ENCODE results near the gene JPH4. TPM values are rescaled to one million over a fixed set of nuclear protein-coding genes. Genes with fewer than 3 reads are reported as not detected.

The JPH4 gene
- total and polyA plus RNA-seq, 12 donors = 0.06 to 0.38 (median 0.15) TPM; not detected in 1

DNA sequence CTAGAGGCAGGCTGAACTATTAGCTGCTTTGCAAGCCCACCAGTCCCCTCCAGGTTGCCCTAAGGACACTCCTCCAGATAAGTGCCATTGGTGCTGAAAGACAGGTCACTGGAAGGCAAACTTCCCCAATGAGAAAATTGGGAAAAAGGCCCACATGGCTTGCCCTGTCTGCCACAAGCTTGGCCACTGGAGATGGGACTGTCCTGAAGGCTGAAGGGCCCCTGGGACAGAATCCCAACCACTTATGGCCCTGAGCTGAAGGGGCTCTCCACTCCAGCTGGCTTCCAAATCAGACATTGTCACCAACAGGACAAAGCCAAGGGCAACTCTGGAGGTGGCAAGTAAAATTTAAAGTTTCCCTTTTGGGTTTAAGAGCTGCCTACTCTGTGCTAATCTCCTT is 45.4 kb upstream of the JPH4 start:
- no peak for DNase-seq
- Histone ChIP-seq H3K9me3 (peaks cover 0 to 22% (median 5%) of the 10 kb centered on the region in 11 donors), H3K27ac (no peak overlapping the region), H3K4me3 (no peak overlapping the region), H3K4me1 (no peaks in the 10 kb centered on the region), H3K36me3 (no peaks in the 10 kb centered on the region), H3K27me3 (peaks cover 0 to 5% (median 0%) of the 10 kb centered on the region in 7 donors)
- intact Hi-C loops (cut with DNase I) = no loop called here
- ATAC-seq = no peak
- TF ChIP-seq, protein P1, sequence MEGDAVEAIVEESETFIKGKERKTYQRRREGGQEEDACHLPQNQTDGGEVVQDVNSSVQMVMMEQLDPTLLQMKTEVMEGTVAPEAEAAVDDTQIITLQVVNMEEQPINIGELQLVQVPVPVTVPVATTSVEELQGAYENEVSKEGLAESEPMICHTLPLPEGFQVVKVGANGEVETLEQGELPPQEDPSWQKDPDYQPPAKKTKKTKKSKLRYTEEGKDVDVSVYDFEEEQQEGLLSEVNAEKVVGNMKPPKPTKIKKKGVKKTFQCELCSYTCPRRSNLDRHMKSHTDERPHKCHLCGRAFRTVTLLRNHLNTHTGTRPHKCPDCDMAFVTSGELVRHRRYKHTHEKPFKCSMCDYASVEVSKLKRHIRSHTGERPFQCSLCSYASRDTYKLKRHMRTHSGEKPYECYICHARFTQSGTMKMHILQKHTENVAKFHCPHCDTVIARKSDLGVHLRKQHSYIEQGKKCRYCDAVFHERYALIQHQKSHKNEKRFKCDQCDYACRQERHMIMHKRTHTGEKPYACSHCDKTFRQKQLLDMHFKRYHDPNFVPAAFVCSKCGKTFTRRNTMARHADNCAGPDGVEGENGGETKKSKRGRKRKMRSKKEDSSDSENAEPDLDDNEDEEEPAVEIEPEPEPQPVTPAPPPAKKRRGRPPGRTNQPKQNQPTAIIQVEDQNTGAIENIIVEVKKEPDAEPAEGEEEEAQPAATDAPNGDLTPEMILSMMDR (IDR thresholded peaks at IDR 0.05) = no peak

DNA sequence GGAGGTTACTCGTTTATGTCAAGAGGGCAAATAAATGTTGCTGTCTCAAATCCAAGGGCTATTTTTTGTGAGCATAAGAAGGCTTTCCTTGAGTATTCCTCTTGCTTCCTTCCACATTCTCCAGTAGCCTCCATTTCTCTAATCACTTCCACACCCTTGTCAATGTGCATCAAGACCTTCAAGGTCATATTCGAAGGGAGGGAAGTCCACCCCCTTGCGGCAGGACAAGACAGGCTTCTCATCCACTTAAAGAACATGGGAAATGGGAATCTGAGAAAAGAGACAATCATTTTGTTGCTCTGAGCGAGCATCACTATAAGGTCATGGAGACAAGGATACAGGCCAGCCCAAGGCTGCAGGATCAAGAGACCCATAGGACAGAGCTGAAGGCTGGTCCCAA is 44.4 kb upstream of the JPH4 start:
- DNase-seq (no peak), ATAC-seq (no peak)
- no peaks in the 10 kb centered on the region for H3K4me1 ChIP-seq
- H3K9me3 ChIP-seq = peaks cover 0 to 22% (median 5%) of the 10 kb centered on the region in 11 donors
- TF ChIP-seq, protein P1 (IDR thresholded peaks at IDR 0.05) = no peak
- intact Hi-C loops (cut with DNase I) = no loop called here
- 82 to 96% methylated on average over 4 of the region's 4 CpGs for WGBS, 2 donors
- no peaks in the 10 kb centered on the region for H3K36me3 ChIP-seq
- no peak overlapping the region for H3K27ac ChIP-seq
- H3K4me3 ChIP-seq = no peak overlapping the region
- H3K27me3 ChIP-seq = peaks cover 0 to 8% (median 0%) of the 10 kb centered on the region in 7 donors

- no peak overlapping the region for H3K27ac ChIP-seq
- TF ChIP-seq, protein P1 (IDR thresholded peaks at IDR 0.05) = no peak
- peaks cover 0 to 22% (median 5%) of the 10 kb centered on the region in 11 donors for H3K9me3 ChIP-seq
- H3K36me3 ChIP-seq = no peaks in the 10 kb centered on the region
- intact Hi-C loops (cut with DNase I) = no loop called here
- WGBS, 2 donors = 86% methylated on average over 4 of the region's 4 CpGs
- H3K27me3 ChIP-seq = peaks cover 0 to 8% (median 0%) of the 10 kb centered on the region in 7 donors
- H3K4me3 ChIP-seq = no peak overlapping the region
- ATAC-seq (no peak), DNase-seq (no peak)
- H3K4me1 ChIP-seq = no peaks in the 10 kb centered on the region
Measured at GRCh38 chr14:23621932-23622730, 43.5 kb upstream of the JPH4 start.

DNA sequence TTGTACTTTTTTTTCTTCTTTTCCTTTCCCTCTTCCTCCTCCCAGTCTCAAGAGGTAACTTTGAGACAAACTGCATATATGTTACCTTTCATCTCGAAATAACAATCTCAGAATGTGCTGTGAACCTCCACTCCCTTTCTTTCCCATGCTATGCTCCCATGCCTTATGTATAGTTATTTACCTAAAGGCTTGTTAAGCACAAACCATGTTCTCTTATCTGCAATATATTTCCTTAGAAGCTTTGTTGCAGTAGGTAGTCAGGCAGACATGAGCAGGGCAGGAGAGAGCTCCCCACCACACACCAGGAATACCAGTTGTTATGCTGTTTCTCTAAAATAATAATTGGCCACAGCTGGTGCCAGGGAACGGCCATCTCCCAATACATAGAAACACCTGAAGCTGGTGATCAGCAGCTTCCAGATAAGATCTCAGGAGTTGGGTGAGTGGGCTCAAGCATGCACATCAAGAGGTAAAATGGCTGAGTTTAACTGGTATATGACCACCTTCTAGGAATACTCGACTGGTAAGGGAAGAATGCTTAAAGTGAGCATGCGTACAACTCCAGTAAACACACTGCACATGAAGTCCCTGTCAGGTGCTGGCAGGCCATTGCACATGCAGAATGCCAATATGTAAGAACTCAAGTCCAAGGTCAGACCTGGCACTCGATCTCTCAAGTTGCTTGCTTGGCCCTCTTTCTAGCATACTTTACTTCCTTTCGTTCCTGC is 42.8 kb upstream of the JPH4 start:
- 57 to 72% methylated on average over 6 of the region's 6 CpGs for WGBS, 2 donors
- intact Hi-C loops (cut with DNase I) = no loop called here
- no peak for ATAC-seq
- no peaks in the 10 kb centered on the region for H3K36me3 ChIP-seq
- H3K4me1 ChIP-seq = no peaks in the 10 kb centered on the region
- TF ChIP-seq, protein P1 (IDR thresholded peaks at IDR 0.05) = no peak
- H3K4me3 ChIP-seq = no peak overlapping the region
- H3K27ac ChIP-seq = no peak overlapping the region
- no peak for DNase-seq
- peaks cover 0 to 7% (median 0%) of the 10 kb centered on the region in 7 donors for H3K27me3 ChIP-seq
- peaks cover 0 to 22% (median 5%) of the 10 kb centered on the region in 11 donors for H3K9me3 ChIP-seq
